ENCODE results near the gene TRAF3.

DNA sequence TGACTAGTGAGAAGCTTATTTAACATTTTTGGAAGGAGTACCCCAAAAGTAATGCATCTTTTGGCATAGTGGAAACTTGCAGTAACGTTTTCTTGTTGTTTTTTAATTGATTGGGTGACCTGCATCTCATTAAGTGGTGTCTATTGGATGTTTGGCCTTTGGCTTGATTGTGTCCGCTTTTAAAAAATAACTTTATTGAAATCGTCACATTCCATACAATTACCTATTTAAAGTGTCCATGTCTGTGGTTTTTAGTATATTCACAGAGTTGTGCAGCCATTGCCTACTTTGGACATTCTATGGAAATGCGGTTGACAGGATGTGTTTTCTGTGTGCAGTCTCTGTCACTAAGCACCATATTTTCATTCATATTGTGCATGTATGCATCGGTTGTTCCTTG lies 46.3 kb downstream of the TRAF3 start:
- TF ChIP-seq, protein P1, sequence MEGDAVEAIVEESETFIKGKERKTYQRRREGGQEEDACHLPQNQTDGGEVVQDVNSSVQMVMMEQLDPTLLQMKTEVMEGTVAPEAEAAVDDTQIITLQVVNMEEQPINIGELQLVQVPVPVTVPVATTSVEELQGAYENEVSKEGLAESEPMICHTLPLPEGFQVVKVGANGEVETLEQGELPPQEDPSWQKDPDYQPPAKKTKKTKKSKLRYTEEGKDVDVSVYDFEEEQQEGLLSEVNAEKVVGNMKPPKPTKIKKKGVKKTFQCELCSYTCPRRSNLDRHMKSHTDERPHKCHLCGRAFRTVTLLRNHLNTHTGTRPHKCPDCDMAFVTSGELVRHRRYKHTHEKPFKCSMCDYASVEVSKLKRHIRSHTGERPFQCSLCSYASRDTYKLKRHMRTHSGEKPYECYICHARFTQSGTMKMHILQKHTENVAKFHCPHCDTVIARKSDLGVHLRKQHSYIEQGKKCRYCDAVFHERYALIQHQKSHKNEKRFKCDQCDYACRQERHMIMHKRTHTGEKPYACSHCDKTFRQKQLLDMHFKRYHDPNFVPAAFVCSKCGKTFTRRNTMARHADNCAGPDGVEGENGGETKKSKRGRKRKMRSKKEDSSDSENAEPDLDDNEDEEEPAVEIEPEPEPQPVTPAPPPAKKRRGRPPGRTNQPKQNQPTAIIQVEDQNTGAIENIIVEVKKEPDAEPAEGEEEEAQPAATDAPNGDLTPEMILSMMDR (IDR thresholded peaks at IDR 0.05), result no peak
- no peak for TF ChIP-seq POLR2A (IDR thresholded peaks at IDR 0.05)
